SU-DHL-6 (cell line): Measurements from ENCODE around the gene SLC22A24.

Experiments
- CTCF ChIP-seq: fragments of 200-600 bp; sonication (generic); IDR thresholded peaks from one replicate; pipeline ENCODE4 v1.5.1; 2017; ENCODE audit warnings: antibody characterized with exemption, mild to moderate bottlenecking, low read length, moderate library complexity; ENCODE audit not compliant: insufficient read depth, poor library complexity, severe bottlenecking
- EZH2phosphoT487 ChIP-seq: fragments of 200-600 bp; sonication (generic), shearing (Covaris generic); conservative IDR thresholded peaks from 2 replicates; pipeline ENCODE4 v1.6.1; 2018; ENCODE audit warnings: mild to moderate bottlenecking, antibody characterized with exemption, low read length, moderate library complexity, mixed read lengths

GRCh38 chr11:63144121-63144520 lies at the start of gene SLC22A24:
- TF ChIP-seq CTCF (no peak), EZH2phosphoT487 (no peak)
